ENCODE results near the gene ITFG2.
"Not testable (repeated sequence)": the region's sequence is repeated elsewhere in the genome, so short reads cannot be mapped to it uniquely, and the experiment has no call there.

Gene ITFG2

DNA sequence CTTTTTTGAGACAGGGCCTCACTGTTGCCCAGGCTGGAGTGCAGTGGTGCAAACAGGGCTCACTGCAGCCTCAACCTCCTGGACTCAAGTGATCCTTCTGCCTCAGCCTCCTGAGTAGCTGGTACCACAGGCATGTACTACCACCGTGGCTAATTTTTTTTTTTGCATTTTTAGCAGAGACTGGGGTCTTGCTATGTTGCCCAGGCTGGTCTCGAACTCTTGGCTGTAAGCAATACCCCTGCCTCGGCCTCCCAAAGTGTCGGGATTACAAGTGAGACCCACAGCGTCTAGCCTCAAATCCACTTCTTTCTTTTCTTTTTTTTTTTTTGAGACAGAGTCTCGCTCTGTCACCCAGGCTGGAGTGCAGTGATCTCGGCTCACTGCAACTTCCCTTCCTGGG is 50.9 kb downstream of the ITFG2 start:
- not testable (repeated sequence) for DNase-seq (ENCODE audit: low read depth)

DNA sequence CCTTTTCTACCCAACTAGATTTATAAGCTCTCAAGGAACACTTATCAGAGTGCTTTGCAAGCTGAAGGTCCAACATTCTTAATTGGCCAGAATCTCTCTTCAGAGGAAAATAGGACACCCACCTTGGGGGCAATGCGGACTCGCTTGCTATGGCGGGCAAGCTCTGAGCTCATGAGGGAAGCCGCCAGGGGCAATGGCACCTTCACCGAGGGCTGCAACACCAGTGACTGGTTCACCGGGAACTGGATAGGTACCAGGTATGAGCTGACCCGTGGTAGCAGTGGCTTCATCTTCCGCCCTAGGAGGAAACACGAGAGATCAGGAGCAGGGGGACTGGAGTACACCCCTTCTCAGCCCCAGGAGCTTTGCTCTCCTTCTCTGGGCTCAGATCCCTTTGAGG is 51.7 kb downstream of the ITFG2 start:
- no peak for DNase-seq (ENCODE audit: low read depth)

DNA sequence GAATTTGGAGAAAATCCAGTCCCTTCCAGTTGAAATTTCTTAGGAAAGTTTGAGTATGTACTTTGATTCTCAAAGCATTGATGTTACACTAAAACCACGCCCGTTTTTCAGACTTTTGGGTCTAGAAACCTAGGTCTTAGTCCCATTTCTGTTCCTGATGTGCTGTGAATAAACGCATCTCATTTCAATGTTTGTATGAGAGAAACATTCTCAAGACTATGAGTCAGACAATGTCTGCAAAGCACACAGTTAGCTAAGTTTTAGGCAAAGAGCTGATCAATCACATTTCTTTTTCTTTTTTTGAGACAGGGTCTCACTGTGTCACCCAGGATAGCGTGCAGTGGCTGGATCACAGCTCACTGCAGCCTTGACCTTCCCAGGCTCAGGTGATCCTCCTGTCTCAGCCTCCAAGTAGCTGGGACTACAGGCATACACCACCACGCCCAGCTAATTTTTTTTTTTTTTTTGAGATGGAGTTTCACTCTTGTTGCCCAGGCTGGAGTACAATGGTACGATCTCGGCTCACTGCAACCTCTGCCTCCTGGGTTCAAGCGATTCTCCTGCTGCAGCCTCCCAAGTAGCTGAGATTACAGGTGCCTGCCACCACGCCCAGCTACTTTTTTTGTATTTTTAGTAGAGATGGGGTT is 56.6 kb downstream of the ITFG2 start:
- not testable (repeated sequence) for DNase-seq (ENCODE audit: low read depth)

Measured in activated gamma-delta T cell treated with anti-CD3 and anti-CD28 coated beads, Interleukin-2, amount 50 U/mL, for 16 hours (primary cell).